SU-DHL-6 (cell line): Measurements from ENCODE around the gene GPX3.

ENCODE experiments used
- CTCF ChIP-seq: fragments of 200-600 bp; sonication (generic); IDR thresholded peaks from one replicate; pipeline ENCODE4 v1.5.1; 2017; ENCODE audit warnings: antibody characterized with exemption, mild to moderate bottlenecking, low read length, moderate library complexity; ENCODE audit not compliant: insufficient read depth, poor library complexity, severe bottlenecking
- EZH2phosphoT487 ChIP-seq: fragments of 200-600 bp; sonication (generic), shearing (Covaris generic); conservative IDR thresholded peaks from 2 replicates; pipeline ENCODE4 v1.6.1; 2018; ENCODE audit warnings: mild to moderate bottlenecking, antibody characterized with exemption, low read length, moderate library complexity, mixed read lengths

GRCh38 chr5:151026679-151027078, 6.3 kb downstream of the GPX3 start:
- TF ChIP-seq CTCF (no peak), EZH2phosphoT487 (no peak)
